AG04449 (cell line): ENCODE results near the gene ARMC6.
A peak's percentile ranks its signal among the peaks of the same experiment; 100 is the strongest.

ENCODE experiments used
- CTCF ChIA-PET: fragments of 350-600 bp; formaldehyde crosslinking; extraction: SDS; loops from one replicate; lab custom pipeline; 2021; ENCODE audit warnings: antibody characterized with exemption; lab: Yijun Ruan, JAX
- POLR2A ChIA-PET: fragments of 400-600, 350-600 bp; formaldehyde crosslinking; extraction: SDS; loops from one replicate; lab custom pipeline; 2020; ENCODE audit warnings: antibody characterized with exemption, inconsistent platforms; lab: Yijun Ruan, JAX
- DNase-seq: peaks from one replicate; pipeline ENCODE4 v3.0.0-alpha.2; 2010; ENCODE audit warnings: low read depth, low spot score
- H3K4me3 ChIP-seq: 2 replicates; pipeline ENCODE4 v1.5.1; 2011; ENCODE audit warnings: low read depth, mild to moderate bottlenecking, control low read depth, low read length
- TF ChIP-seq, protein P1 (sequence below): IDR thresholded peaks from one replicate; pipeline ENCODE4 v1.5.1; 2011; ENCODE audit warnings: mild to moderate bottlenecking, moderate library complexity, low read length, control low read depth, inconsistent platforms; ENCODE audit not compliant: insufficient read depth; ENCODE audit errors: missing control alignments

Gene ARMC6

DNA sequence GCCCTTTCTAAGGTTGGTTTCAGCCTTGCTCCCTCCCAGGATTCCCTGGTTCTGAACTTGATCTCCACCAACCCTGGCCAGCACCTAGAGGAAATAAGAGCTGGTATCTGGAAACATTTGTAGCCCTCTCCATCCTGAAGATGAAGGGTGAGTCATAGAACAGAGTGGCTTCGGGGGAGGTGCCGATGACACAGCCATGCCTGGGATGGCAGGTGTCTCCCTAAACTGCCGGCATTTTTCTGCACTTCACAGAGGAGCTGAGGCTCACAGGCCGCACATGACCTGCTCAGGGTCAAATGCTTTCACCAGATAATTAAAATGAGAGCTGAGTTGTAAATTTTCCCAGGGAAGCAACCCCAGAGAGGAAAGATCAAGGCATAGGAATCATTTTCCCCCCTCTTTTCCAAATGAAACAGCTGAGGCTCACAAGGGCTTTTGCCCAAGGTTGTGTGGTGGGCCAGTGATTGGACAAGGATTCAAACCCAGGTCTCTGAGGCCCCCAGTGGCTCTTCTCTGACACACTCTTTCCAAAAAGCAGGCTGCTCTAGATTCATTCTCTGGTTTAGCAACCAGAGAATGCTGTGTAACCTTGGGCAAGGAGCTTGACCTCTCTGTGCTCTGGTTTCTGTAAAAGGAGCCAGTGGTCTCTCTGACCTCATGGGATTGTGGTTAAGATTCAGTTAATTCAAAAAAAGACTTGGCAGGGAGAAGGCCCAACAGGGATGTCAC, 29.2 kb downstream of the ARMC6 start:
- H3K4me3 ChIP-seq, result peak overlapping the region; percentile 62; the same call in 1 of the 2 replicates
- ChIA-PET POLR2A (no interaction called here), CTCF (interaction anchor here (0.7 to 2.6 kb wide), 5 partner anchors 9 to 428 kb away, joined by 3 to 10 read pairs (median 6); no protein-coding TSS in a partner anchor)
- TF ChIP-seq, protein P1, sequence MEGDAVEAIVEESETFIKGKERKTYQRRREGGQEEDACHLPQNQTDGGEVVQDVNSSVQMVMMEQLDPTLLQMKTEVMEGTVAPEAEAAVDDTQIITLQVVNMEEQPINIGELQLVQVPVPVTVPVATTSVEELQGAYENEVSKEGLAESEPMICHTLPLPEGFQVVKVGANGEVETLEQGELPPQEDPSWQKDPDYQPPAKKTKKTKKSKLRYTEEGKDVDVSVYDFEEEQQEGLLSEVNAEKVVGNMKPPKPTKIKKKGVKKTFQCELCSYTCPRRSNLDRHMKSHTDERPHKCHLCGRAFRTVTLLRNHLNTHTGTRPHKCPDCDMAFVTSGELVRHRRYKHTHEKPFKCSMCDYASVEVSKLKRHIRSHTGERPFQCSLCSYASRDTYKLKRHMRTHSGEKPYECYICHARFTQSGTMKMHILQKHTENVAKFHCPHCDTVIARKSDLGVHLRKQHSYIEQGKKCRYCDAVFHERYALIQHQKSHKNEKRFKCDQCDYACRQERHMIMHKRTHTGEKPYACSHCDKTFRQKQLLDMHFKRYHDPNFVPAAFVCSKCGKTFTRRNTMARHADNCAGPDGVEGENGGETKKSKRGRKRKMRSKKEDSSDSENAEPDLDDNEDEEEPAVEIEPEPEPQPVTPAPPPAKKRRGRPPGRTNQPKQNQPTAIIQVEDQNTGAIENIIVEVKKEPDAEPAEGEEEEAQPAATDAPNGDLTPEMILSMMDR, result no peak
- no peak for DNase-seq

DNA sequence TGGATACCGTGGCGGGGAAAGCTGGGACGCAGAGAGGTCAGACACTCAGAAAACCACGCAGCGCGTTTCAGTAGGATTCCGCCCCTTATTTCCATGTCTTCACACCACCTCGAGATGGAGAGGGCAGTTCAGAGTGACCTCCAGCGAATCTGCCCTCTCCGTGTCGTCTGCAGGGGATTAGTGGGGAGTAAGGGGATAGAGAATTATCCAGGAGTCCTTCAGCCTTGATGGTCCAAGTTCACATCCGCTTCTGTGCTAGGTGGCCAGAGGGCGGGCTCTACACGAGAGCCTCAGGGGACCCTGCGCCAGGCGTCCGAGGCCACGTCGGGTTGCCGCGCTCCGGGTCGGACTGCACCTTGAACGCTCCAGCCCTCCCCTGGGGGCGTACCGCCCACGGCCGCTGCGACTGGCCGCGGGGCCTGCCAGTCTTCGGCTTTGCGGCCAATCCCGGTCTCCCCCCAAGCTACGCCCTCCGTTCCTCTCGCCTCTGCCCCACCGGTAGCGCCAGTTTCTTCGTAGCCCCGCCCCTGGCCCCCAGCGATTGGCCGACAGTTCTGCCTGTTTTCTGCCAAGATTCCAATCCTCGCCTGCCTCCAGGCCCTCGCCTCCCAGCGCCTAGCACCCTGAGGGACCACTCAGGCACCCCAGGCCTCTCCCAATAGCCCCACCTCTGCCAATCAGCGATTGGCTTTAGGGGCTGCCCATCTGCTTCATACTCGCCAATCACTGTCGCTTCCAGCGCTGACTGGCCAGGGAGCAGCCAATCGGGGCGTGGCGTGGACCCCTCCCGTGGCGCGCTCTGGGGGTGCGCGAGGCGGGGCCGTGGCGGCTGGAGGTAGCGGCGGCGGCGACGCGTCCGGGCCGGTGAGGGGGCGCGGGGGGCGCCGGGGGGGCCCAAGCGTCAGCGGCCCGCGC, 30.0 kb downstream of the ARMC6 start, which contains the start of gene SLC25A42:
TSS of gene SLC25A42 (plus strand) at position 812 of the 915 bp plus-strand sequence. CDS start 32,131 bp downstream, outside the sequence.
- ChIA-PET CTCF (interaction anchor here (0.7 to 1.4 kb wide), 3 partner anchors 9 to 111 kb away, joined by 3 to 7 read pairs (median 6); no protein-coding TSS in a partner anchor), POLR2A (no interaction called here)
- peak within 1 kb of the TSS; percentile 74 for H3K4me3 ChIP-seq
- peak; percentile 98 for DNase-seq
- TF ChIP-seq, protein P1, result no peak

DNA sequence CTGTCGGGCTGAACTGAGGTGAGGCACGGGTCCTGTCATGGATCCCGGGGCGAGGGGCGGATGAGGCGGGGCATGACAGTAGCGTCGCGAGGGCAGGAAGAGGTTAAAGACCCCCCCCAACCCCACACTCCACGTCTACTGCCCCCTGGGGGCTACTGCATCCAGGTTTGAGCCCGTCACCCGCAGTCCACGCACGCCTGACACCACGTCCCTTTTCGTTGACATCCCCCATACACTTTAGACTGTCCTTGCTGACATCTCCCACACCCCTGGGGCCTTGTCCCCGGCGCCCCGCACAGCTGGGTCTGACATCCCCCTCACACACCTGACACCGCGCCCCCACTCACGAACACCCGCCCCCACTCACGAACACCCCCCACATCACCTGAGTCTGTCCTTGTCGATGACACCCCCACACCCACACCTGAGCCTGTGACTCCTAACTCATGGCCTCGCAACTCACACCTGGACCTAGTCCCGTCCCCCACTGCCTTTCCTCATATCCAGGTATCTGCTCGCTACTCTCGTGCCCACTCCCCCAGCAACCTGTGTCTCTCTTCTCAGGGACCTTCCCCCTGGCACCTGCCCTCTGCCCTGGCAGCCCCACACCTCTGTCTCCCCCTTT, 30.8 kb downstream of the ARMC6 start:
- ChIA-PET CTCF (interaction anchor here (0.7 to 0.8 kb wide), 2 partner anchors 10 to 66 kb away, joined by 3 read pairs; no protein-coding TSS in a partner anchor), POLR2A (no interaction called here)
- peak overlapping the region; percentile 74 for H3K4me3 ChIP-seq
- TF ChIP-seq, protein P1, result peak; percentile 43
- no peak for DNase-seq

DNA sequence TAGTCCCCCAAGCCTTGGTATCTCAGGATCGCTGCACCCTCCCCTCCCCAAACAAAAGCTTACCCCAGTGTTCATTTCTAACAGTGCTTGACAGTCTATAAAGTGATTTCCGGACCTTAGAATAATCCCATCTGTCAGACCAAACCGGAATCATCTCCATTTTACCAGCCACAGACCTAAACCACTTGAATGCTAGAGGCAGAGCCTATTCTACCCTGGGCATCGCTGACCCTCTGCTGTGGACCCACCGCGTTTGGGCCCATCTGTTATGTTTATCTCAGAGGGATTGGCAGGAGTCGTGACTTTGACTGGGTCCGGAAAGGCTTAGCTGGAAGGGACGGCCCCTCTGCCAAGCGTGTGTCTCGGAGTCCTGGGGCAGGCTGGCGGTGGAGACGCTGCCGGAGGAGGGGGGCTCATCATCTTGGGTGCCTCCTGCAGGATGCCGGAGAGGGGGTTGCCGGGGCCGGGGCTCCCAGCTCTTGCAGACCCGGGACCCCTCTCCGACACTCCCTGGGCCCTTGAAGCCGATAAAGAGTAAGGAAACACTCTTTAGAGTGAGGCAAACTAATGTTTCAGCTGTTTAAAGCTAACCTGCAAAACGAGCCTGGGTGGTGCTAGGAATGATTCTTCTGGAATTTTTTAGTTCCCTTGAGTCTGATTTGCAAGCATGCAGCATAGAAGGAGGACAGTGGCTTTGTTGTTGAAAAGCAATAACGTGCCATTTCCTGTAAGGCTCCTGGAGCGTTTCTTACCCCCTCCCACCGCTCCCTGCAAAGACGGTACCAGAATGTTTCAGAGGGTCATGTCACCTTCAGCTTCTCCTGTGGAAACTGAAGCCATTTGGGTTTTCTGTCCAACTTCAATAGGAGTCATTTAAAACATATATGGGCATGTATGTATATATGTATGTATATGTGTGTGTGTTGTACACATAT, 31.7 kb downstream of the ARMC6 start:
- DNase-seq, result no peak
- peak overlapping the region; percentile 74 for H3K4me3 ChIP-seq
- TF ChIP-seq, protein P1, result no peak
- CTCF ChIA-PET, result interaction anchor here (0.7 to 1.6 kb wide), 3 partner anchors 11 to 109 kb away, joined by 3 to 4 read pairs (median 3); no protein-coding TSS in a partner anchor
- POLR2A ChIA-PET, result no interaction called here

DNA sequence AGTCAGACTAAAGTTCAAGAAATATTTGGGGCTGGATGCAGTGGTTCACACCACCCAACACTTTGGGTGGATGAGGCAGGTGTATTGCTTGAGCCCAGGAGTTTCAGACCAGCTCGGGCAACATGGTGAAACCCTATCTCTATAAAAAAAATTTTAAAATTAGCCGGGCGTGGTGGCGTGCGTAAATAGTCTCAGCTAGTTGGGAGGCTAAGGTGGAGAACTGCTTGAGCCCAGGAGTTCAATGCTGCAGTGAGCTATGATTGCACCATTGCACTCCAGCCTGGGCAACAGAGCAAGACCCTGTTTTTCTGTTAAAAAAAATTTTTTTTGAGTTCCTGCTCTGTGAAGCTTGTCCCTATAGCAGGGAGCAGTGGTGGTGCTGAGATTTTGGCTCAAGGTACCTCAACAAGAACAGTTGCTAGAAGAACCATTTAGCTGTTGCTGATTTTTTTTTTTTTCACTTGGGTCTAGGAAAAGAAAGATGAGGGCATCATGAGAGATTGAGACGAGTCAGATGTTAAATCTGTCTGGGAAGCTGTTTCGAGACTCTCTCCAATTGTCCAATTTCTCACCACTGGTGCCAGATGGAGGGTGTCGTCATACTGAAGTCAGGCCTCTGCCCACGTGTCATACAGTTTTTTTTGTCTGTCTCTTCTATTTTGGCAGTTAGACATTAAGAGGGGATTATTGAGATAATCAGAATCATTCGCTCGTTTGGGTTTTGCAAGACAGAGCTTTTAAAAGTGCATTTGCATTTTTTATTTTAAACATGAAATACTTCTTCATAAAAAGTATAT, 34.1 kb downstream of the ARMC6 start:
- DNase-seq, result no peak
- CTCF ChIA-PET, result interaction anchor here (0.9 to 1.4 kb wide), 4 partner anchors 13 to 107 kb away, joined by 3 to 5 read pairs (median 4); no protein-coding TSS in a partner anchor
- H3K4me3 ChIP-seq, result no peak overlapping the region
- TF ChIP-seq, protein P1, result no peak
- POLR2A ChIA-PET, result no interaction called here
